ENCODE measurements around the gene ACSL3.

DNA sequence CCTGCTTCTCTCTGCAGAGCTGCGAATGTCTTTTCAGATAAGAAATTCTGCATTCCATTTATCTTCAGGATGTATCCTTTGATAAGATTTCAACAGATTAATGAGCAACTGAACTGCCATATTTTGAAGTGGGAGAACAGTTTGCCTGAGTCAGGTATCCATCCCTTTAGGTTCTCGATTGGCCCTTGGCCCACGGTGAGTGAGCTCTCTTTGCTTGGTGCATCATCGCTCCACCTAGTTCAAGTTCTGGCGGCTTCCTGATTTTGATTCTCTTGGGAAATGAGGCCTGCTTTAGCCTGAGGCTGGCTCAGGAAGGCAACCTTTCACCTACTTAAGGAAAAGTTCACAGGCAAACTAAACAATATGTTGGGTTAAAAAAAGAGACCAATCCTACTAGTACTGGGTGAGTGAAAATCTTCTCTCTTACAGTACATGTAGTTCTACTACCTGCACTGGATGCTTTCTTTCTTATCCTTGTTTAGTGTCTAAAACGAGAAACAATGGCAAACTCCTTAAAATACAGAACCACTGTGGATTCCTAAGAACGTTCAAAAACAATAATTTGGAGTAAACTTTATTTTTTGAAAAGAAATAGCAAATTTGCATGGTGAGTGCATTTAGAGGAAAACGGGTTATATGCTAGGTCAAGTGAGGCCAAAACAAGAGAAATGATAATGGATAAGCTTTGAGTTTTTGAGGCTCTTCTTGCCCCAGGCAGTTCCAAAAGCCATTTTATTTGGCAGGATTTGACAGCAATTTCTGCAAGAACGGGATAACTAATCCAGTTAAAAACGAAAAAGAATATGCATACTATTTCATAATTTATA lies 837 bp upstream of the ACSL3 start:
- no peak for TF ChIP-seq CTCF (IDR thresholded peaks at IDR 0.05)
- no peak for TF ChIP-seq POLR2A (IDR thresholded peaks at IDR 0.05)

Measured in transverse colon (tissue), 3 donors.